HCT116 (cell line): Measurements from ENCODE around the gene APBA2. TPM values are rescaled to one million over a fixed set of nuclear protein-coding genes. Genes with fewer than 3 reads are reported as not detected.

Experiments used
- ATAC-seq: fragments of 200-7000 bp; cut with Tn5 transposase; 2 replicates; pipeline ENCODE4 v1.9.1; 2020; ENCODE audit warnings: mild to moderate bottlenecking, moderate library complexity
- BruUV-seq: library from RNA; stranded (reverse); fragments of 400-500 nt; replicated peaks from 2 replicates; lab custom pipeline; 2021; lab: Mats Ljungman, UMichigan
- CTCF ChIA-PET: fragments of 300-600 bp; sonication (Branson Sonifier 250); formaldehyde crosslinking; loops from one replicate; lab custom pipeline; 2021; ENCODE audit warnings: antibody characterized with exemption; lab: Charles Lee
- POLR2A ChIA-PET: fragments of 300-600, 350-600 bp; sonication (Branson Sonifier 250); formaldehyde crosslinking; loops from one replicate; lab custom pipeline; 2021; ENCODE audit warnings: antibody characterized with exemption; lab: Charles Lee
- RAD21 ChIA-PET, 2 experiments: fragments of 300-600 bp; sonication (Branson Sonifier 250); formaldehyde crosslinking; loops; one replicate each; lab custom pipeline; 2023; ENCODE audit warnings: low total read pairs in 2 of 2; ENCODE audit not compliant: uncharacterized antibody in 2 of 2, unreplicated experiment in 2 of 2, low non-redundant PET in 1 of 2; lab: Charles Lee
- DNase-seq: peaks from one replicate; pipeline ENCODE4 v3.0.0-alpha.2; 2010; ENCODE audit warnings: low read depth, low spot score
- H2AFZ ChIP-seq: fragments of 200-600 bp; shearing (Covaris generic), sonication (generic); 2 replicates; pipeline ENCODE4 v1.6.1; 2017; ENCODE audit warnings: low read depth, mixed run types, mixed read lengths, antibody characterized with exemption, low read length; ENCODE audit not compliant: poor library complexity, severe bottlenecking
- H3K27ac ChIP-seq: 2 replicates; pipeline ENCODE4 v1.5.1; 2012; ENCODE audit warnings: low read depth, low read length
- H3K27me3 ChIP-seq: fragments of 200-600 bp; sonication (generic); 2 replicates; pipeline ENCODE4 v1.6.1; 2016; ENCODE audit warnings: mixed run types, low read length, mixed read lengths; ENCODE audit not compliant: insufficient read depth
- H3K36me3 ChIP-seq, 2 experiments: fragments of 200-500 bp in 1 of 2; fragments of 200-600 bp in 1 of 2; sonication (Bioruptor generic) in 1 of 2; sonication (generic) in 1 of 2; 2 replicates each; pipeline versions ENCODE4 v1.5.1 to v1.6.1; 2014 to 2016; ENCODE audit warnings: low read length in 2 of 2, inconsistent platforms in 1 of 2, mixed read lengths in 1 of 2, mixed run types in 1 of 2; ENCODE audit not compliant: insufficient read depth in 2 of 2, control insufficient read depth in 1 of 2
- H3K4me1 ChIP-seq, 2 experiments: fragments of 200-600 bp in 1 of 2; sonication (generic) in 1 of 2; 2 replicates each; pipeline versions ENCODE4 v1.5.1 to v1.6.1; 2012 to 2017; ENCODE audit warnings: low read length in 2 of 2, inconsistent platforms in 1 of 2, mild to moderate bottlenecking in 1 of 2, mixed read lengths in 1 of 2, mixed run types in 1 of 2, moderate library complexity in 1 of 2; ENCODE audit not compliant: insufficient read depth in 2 of 2, control insufficient read depth in 1 of 2
- H3K4me2 ChIP-seq: fragments of 200-600 bp; sonication (generic); 2 replicates; pipeline ENCODE4 v1.6.1; 2017; ENCODE audit warnings: mixed run types, low read length, mixed read lengths
- H3K4me3 ChIP-seq, 2 experiments: fragments of 200-600 bp in 1 of 2; sonication (generic) in 1 of 2; replicated peaks in 1 of 2; 2 replicates each; pipeline ENCODE4 v1.5.1; 2011 to 2016; ENCODE audit warnings: low read length in 2 of 2, control low read depth in 1 of 2, low read depth in 1 of 2, mild to moderate bottlenecking in 1 of 2, mixed read lengths in 1 of 2, mixed run types in 1 of 2
- H3K79me2 ChIP-seq: fragments of 200-600 bp; sonication (generic); 2 replicates; pipeline ENCODE4 v1.6.1; 2017; ENCODE audit warnings: mild to moderate bottlenecking, mixed run types, low read length, moderate library complexity, mixed read lengths; ENCODE audit not compliant: insufficient read depth
- H3K9ac ChIP-seq: fragments of 200-600 bp; sonication (generic); 2 replicates; pipeline ENCODE4 v1.6.1; 2016; ENCODE audit warnings: low read length, mixed read lengths
- H3K9me2 ChIP-seq: fragments of 200-600 bp; sonication (generic), shearing (Covaris generic); 2 replicates; pipeline ENCODE4 v1.6.1; 2017; ENCODE audit warnings: mixed run types, mild to moderate bottlenecking, moderate library complexity; ENCODE audit not compliant: insufficient read depth
- H3K9me3 ChIP-seq, 2 experiments: fragments of 200-500 bp in 1 of 2; fragments of 200-600 bp in 1 of 2; sonication (Bioruptor generic) in 1 of 2; sonication (generic) in 1 of 2; 2 replicates each; pipeline ENCODE4 v1.6.1; 2014 to 2017; ENCODE audit warnings: low read length in 2 of 2, mixed read lengths in 2 of 2, inconsistent platforms in 1 of 2, low read depth in 1 of 2, mild to moderate bottlenecking in 1 of 2, mixed run types in 1 of 2, moderate library complexity in 1 of 2; ENCODE audit not compliant: control insufficient read depth in 1 of 2, insufficient read depth in 1 of 2
- H4K20me1 ChIP-seq: fragments of 200-600 bp; sonication (generic), shearing (Covaris generic); 2 replicates; pipeline ENCODE4 v1.6.1; 2017; ENCODE audit warnings: mixed run types, mild to moderate bottlenecking, moderate library complexity; ENCODE audit not compliant: insufficient read depth
- EGR1 ChIP-seq: IDR thresholded peaks from 2 replicates; pipeline ENCODE4 v1.6.1; 2012; ENCODE audit warnings: low read depth
- ELF1 ChIP-seq: IDR thresholded peaks from 2 replicates; pipeline ENCODE4 v1.6.1; 2012; ENCODE audit warnings: low read depth, borderline replicate concordance
- EZH2 ChIP-seq: fragments of 200-600 bp; sonication (generic); IDR thresholded peaks from 2 replicates; pipeline ENCODE4 v1.6.1; 2017; ENCODE audit warnings: antibody characterized with exemption, mixed run types
- EZH2phosphoT487 ChIP-seq: fragments of 200-600 bp; IDR thresholded peaks from 2 replicates; pipeline ENCODE4 v1.6.1; 2018; ENCODE audit warnings: antibody characterized with exemption, borderline replicate concordance
- FOSL1 ChIP-seq: IDR thresholded peaks from 2 replicates; pipeline ENCODE4 v1.6.1; 2012; ENCODE audit warnings: low read depth
- RAD21 ChIP-seq: IDR thresholded peaks from 2 replicates; pipeline ENCODE4 v1.6.1; 2012; ENCODE audit warnings: low read depth, mild to moderate bottlenecking
- REST ChIP-seq: IDR thresholded peaks from 2 replicates; pipeline ENCODE4 v1.6.1; 2012; ENCODE audit warnings: low read depth
- SIN3A ChIP-seq: IDR thresholded peaks from 2 replicates; pipeline ENCODE4 v1.6.1; 2012; ENCODE audit warnings: low read depth
- SP1 ChIP-seq: IDR thresholded peaks from 2 replicates; pipeline ENCODE4 v1.6.1; 2012; ENCODE audit warnings: low read depth
- ZBTB33 ChIP-seq: IDR thresholded peaks from 2 replicates; pipeline ENCODE4 v1.6.1; 2011; ENCODE audit warnings: mild to moderate bottlenecking, low read length, moderate library complexity; ENCODE audit not compliant: insufficient replicate concordance; ENCODE audit errors: extremely low read depth
- ZNF274 ChIP-seq: fragments of 200-500 bp; sonication (Bioruptor generic); IDR thresholded peaks from 2 replicates; pipeline ENCODE4 v1.6.1; 2014; ENCODE audit warnings: mild to moderate bottlenecking, low read depth, low read length, inconsistent platforms
- intact Hi-C: fragments of 100-400 bp; cut with micrococcal nuclease; formaldehyde crosslinking; loops from 2 replicates; pipeline ENCODE4 v1.10.0; 2022
- total RNA-seq: library from RNA; stranded (reverse); gene quantifications from one replicate; pipeline ENCODE4 v1.2.1, GENCODE V29; 2021; ENCODE audit not compliant: unreplicated experiment
- TF ChIP-seq, protein P1 (sequence below): IDR thresholded peaks from 2 replicates; pipeline ENCODE4 v1.6.1; 2012

APBA2 gene
- total RNA-seq, 1 experiment from 2014 or later: 0.47 TPM

GRCh38 chr15:28887339-28888174 lies 1.8 kb downstream of the APBA2 start:
- no peaks in the 10 kb centered on the region for H3K79me2 ChIP-seq
- H3K9me2 ChIP-seq: no peaks in the 10 kb centered on the region
- ATAC-seq (no peak), DNase-seq (no peak)
- no peaks in the 10 kb centered on the region for H4K20me1 ChIP-seq
- no peaks in the 10 kb centered on the region for H3K36me3 ChIP-seq
- H2AFZ ChIP-seq: no peak overlapping the region
- intact Hi-C loops: no loop called here
- no peak overlapping the region for H3K4me3 ChIP-seq
- no peak overlapping the region for H3K4me2 ChIP-seq
- POLR2A ChIA-PET: no interaction called here
- no peaks in the 10 kb centered on the region; a peak in 1 of 4 replicates for H3K4me1 ChIP-seq
- BruUV-seq: no TSS peak
- TF ChIP-seq RAD21 (no peak), EGR1 (no peak), EZH2 (no peak), SIN3A (no peak), EZH2phosphoT487 (no peak), FOSL1 (no peak), ELF1 (no peak), REST (no peak), ZNF274 (no peak), SP1 (no peak), ZBTB33 (no peak)
- TF ChIP-seq, protein P1, sequence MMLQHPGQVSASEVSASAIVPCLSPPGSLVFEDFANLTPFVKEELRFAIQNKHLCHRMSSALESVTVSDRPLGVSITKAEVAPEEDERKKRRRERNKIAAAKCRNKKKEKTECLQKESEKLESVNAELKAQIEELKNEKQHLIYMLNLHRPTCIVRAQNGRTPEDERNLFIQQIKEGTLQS: no peak
- no peak overlapping the region for H3K9ac ChIP-seq
- no peaks in the 10 kb centered on the region for H3K27me3 ChIP-seq
- H3K9me3 ChIP-seq: no peaks in the 10 kb centered on the region
- CTCF ChIA-PET: no interaction called here
- no peak overlapping the region for H3K27ac ChIP-seq
- RAD21 ChIA-PET: no interaction called here
